Measurements from ENCODE around the gene TNFRSF8.

Gene TNFRSF8

GRCh38 chr1:12015499-12015898, 47.6 kb upstream of the TNFRSF8 start:
- H3K4ac ChIP-seq (ENCODE audit: low read length): no peak overlapping the region
- no peak overlapping the region for H3K4me2 ChIP-seq (ENCODE audit: insufficient read depth, low read length, poor library complexity, severe bottlenecking)
- no peak overlapping the region for H3K18ac ChIP-seq (ENCODE audit: low read length)
- H3K27ac ChIP-seq (replicated peaks; ENCODE audit: low read length): no peak overlapping the region
- no peaks in the 10 kb centered on the region for H3K79me1 ChIP-seq (ENCODE audit: low read depth, low read length)
- 100% methylated on average over 1 of the region's 9 CpGs; no CpG with 5 or more reads in 1 of the 2 donors for WGBS, 2 donors (ENCODE audit: extremely low coverage in 2 of 2, insufficient read length in 2 of 2, insufficient replicate concordance in 1 of 2)
- H3K23ac ChIP-seq (ENCODE audit: low read depth, low read length, poor library complexity): no peak overlapping the region
- H3K9ac ChIP-seq (ENCODE audit: low read depth, low read length, poor library complexity): no peak overlapping the region
- no peak overlapping the region for H2AFZ ChIP-seq (ENCODE audit: low read length)
- H2AK5ac ChIP-seq (ENCODE audit: low read depth, low read length): no peak overlapping the region
- no peak overlapping the region for H2BK5ac ChIP-seq (ENCODE audit: low read length)
- no peak overlapping the region for H2BK12ac ChIP-seq (ENCODE audit: low read length)
- no peak overlapping the region for H3K14ac ChIP-seq (ENCODE audit: low read length)
- H2BK15ac ChIP-seq (ENCODE audit: low read length): no peak overlapping the region
- H4K8ac ChIP-seq (ENCODE audit: low read depth, low read length): no peak overlapping the region
- H2BK120ac ChIP-seq (ENCODE audit: low read depth, low read length): no peak overlapping the region
- peaks cover 0 to 2% of the 10 kb centered on the region in 2 donors for H3K9me3 ChIP-seq (replicated peaks in 1 of 2; ENCODE audit: control insufficient read depth in 2 of 2, insufficient read depth in 1 of 2, low read depth in 1 of 2, low read length in 2 of 2)
- no peak overlapping the region for H4K91ac ChIP-seq (ENCODE audit: low read depth, low read length, poor library complexity)
- peaks cover 2 to 3% of the 10 kb centered on the region in 2 donors for H3K4me1 ChIP-seq (ENCODE audit: control insufficient read depth in 2 of 2, insufficient read depth in 1 of 2, low read depth in 1 of 2, low read length in 2 of 2)
- peaks cover 24 to 31% of the 10 kb centered on the region in 2 donors for H3K36me3 ChIP-seq (replicated peaks in 1 of 2; ENCODE audit: control insufficient read depth in 2 of 2, insufficient read depth in 2 of 2, low read length in 2 of 2)
- no peak overlapping the region for H3K4me3 ChIP-seq (ENCODE audit: low read length in 2 of 2)
- DNase-seq (ENCODE audit: low spot score): no peak
- no peaks in the 10 kb centered on the region for H3K27me3 ChIP-seq (ENCODE audit: control insufficient read depth in 3 of 3, insufficient read depth in 3 of 3, low read depth in 1 of 3, low read length in 3 of 3)

GRCh38 chr1:12016182-12016581, 46.9 kb upstream of the TNFRSF8 start:
- no peak overlapping the region for H2BK12ac ChIP-seq (ENCODE audit: low read length)
- peaks cover 2 to 3% of the 10 kb centered on the region in 2 donors for H3K4me1 ChIP-seq (ENCODE audit: control insufficient read depth in 2 of 2, insufficient read depth in 1 of 2, low read depth in 1 of 2, low read length in 2 of 2)
- no CpG with 5 or more reads among the region's 3 CpGs for WGBS, 2 donors (ENCODE audit: extremely low coverage in 2 of 2, insufficient read length in 2 of 2, insufficient replicate concordance in 1 of 2)
- no peak overlapping the region for H4K8ac ChIP-seq (ENCODE audit: low read depth, low read length)
- H2AK5ac ChIP-seq (ENCODE audit: low read depth, low read length): no peak overlapping the region
- no peak overlapping the region for H2BK5ac ChIP-seq (ENCODE audit: low read length)
- no peak for DNase-seq (ENCODE audit: low spot score)
- no peak overlapping the region for H3K23ac ChIP-seq (ENCODE audit: low read depth, low read length, poor library complexity)
- H3K27ac ChIP-seq (replicated peaks; ENCODE audit: low read length): no peak overlapping the region
- no peak overlapping the region for H2BK120ac ChIP-seq (ENCODE audit: low read depth, low read length)
- H3K18ac ChIP-seq (ENCODE audit: low read length): no peak overlapping the region
- no peaks in the 10 kb centered on the region for H3K9me3 ChIP-seq (replicated peaks in 1 of 2; ENCODE audit: control insufficient read depth in 2 of 2, insufficient read depth in 1 of 2, low read depth in 1 of 2, low read length in 2 of 2)
- H3K79me1 ChIP-seq (ENCODE audit: low read depth, low read length): peaks cover 2% of the 10 kb centered on the region
- no peak overlapping the region for H3K4ac ChIP-seq (ENCODE audit: low read length)
- H4K91ac ChIP-seq (ENCODE audit: low read depth, low read length, poor library complexity): no peak overlapping the region
- no peak overlapping the region for H3K9ac ChIP-seq (ENCODE audit: low read depth, low read length, poor library complexity)
- no peak overlapping the region for H3K14ac ChIP-seq (ENCODE audit: low read length)
- H3K27me3 ChIP-seq (ENCODE audit: control insufficient read depth in 3 of 3, insufficient read depth in 3 of 3, low read depth in 1 of 3, low read length in 3 of 3): no peaks in the 10 kb centered on the region
- H2AFZ ChIP-seq (ENCODE audit: low read length): no peak overlapping the region
- H3K4me2 ChIP-seq (ENCODE audit: insufficient read depth, low read length, poor library complexity, severe bottlenecking): no peak overlapping the region
- no peak overlapping the region for H3K4me3 ChIP-seq (ENCODE audit: low read length in 2 of 2)
- H2BK15ac ChIP-seq (ENCODE audit: low read length): no peak overlapping the region
- H3K36me3 ChIP-seq (replicated peaks in 1 of 2; ENCODE audit: control insufficient read depth in 2 of 2, insufficient read depth in 2 of 2, low read length in 2 of 2): peaks cover 17 to 24% of the 10 kb centered on the region in 2 donors

GRCh38 chr1:12019858-12020509, 43.1 kb upstream of the TNFRSF8 start:
- WGBS, 2 donors (ENCODE audit: extremely low coverage in 2 of 2, insufficient read length in 2 of 2, insufficient replicate concordance in 1 of 2): no CpG with 5 or more reads among the region's 12 CpGs
- H3K4ac ChIP-seq (ENCODE audit: low read length): peak overlapping the region; percentile 17

GRCh38 chr1:12021616-12022015, 41.5 kb upstream of the TNFRSF8 start:
- DNase-seq (ENCODE audit: low spot score): no peak
- Histone ChIP-seq H4K8ac (ENCODE audit: low read depth, low read length) (no peak overlapping the region), H3K18ac (ENCODE audit: low read length) (no peak overlapping the region), H3K4me3 (ENCODE audit: low read length in 2 of 2) (peak overlapping the region in 1 of 2 donors; percentile 8), H2AK5ac (ENCODE audit: low read depth, low read length) (no peak overlapping the region), H2BK120ac (ENCODE audit: low read depth, low read length) (no peak overlapping the region), H3K4ac (ENCODE audit: low read length) (no peak overlapping the region), H3K9me3 (replicated peaks in 1 of 2; ENCODE audit: control insufficient read depth in 2 of 2, insufficient read depth in 1 of 2, low read depth in 1 of 2, low read length in 2 of 2) (peaks cover 0 to 3% of the 10 kb centered on the region in 2 donors), H2BK5ac (ENCODE audit: low read length) (peak overlapping the region; percentile 48), H3K4me1 (ENCODE audit: control insufficient read depth in 2 of 2, insufficient read depth in 1 of 2, low read depth in 1 of 2, low read length in 2 of 2) (peaks cover 2 to 3% of the 10 kb centered on the region in 2 donors), H3K36me3 (replicated peaks in 1 of 2; ENCODE audit: control insufficient read depth in 2 of 2, insufficient read depth in 2 of 2, low read length in 2 of 2) (peaks cover 32 to 48% of the 10 kb centered on the region in 2 donors), H2BK15ac (ENCODE audit: low read length) (no peak overlapping the region), H3K4me2 (ENCODE audit: insufficient read depth, low read length, poor library complexity, severe bottlenecking) (no peak overlapping the region), H3K79me1 (ENCODE audit: low read depth, low read length) (peaks cover 12% of the 10 kb centered on the region), H3K14ac (ENCODE audit: low read length) (no peak overlapping the region), H3K9ac (ENCODE audit: low read depth, low read length, poor library complexity) (no peak overlapping the region), H3K23ac (ENCODE audit: low read depth, low read length, poor library complexity) (peak overlapping the region; percentile 65), H2AFZ (ENCODE audit: low read length) (no peak overlapping the region), H4K91ac (ENCODE audit: low read depth, low read length, poor library complexity) (no peak overlapping the region), H2BK12ac (ENCODE audit: low read length) (peak overlapping the region; percentile 5), H3K27me3 (ENCODE audit: control insufficient read depth in 3 of 3, insufficient read depth in 3 of 3, low read depth in 1 of 3, low read length in 3 of 3) (no peaks in the 10 kb centered on the region), H3K27ac (replicated peaks; ENCODE audit: low read length) (no peak overlapping the region)
- no CpG with 5 or more reads among the region's 9 CpGs for WGBS, 2 donors (ENCODE audit: extremely low coverage in 2 of 2, insufficient read length in 2 of 2, insufficient replicate concordance in 1 of 2)

More at GRCh38 chr1:12019858-12020509, 43.1 kb upstream of the TNFRSF8 start:
- H3K9ac ChIP-seq (ENCODE audit: low read depth, low read length, poor library complexity): peak overlapping the region; percentile 90
- H3K18ac ChIP-seq (ENCODE audit: low read length): peak overlapping the region; percentile 96
- peak overlapping the region; percentile 58 for H3K14ac ChIP-seq (ENCODE audit: low read length)
- no peak overlapping the region for H2BK15ac ChIP-seq (ENCODE audit: low read length)
- H2BK12ac ChIP-seq (ENCODE audit: low read length): no peak overlapping the region
- H3K23ac ChIP-seq (ENCODE audit: low read depth, low read length, poor library complexity): peak overlapping the region; percentile 98
- DNase-seq (ENCODE audit: low spot score): peak; percentile 14
- H2AFZ ChIP-seq (ENCODE audit: low read length): peak overlapping the region; percentile 91
- H2BK5ac ChIP-seq (ENCODE audit: low read length): peak overlapping the region; percentile 97
- peak overlapping the region; percentile 84 for H3K4me2 ChIP-seq (ENCODE audit: insufficient read depth, low read length, poor library complexity, severe bottlenecking)
- no peak overlapping the region for H4K91ac ChIP-seq (ENCODE audit: low read depth, low read length, poor library complexity)
- peak overlapping the region; percentile 86 to 87 for H3K4me3 ChIP-seq (ENCODE audit: low read length in 2 of 2)
- no peak overlapping the region for H2BK120ac ChIP-seq (ENCODE audit: low read depth, low read length)
- H4K8ac ChIP-seq (ENCODE audit: low read depth, low read length): no peak overlapping the region
- H3K79me1 ChIP-seq (ENCODE audit: low read depth, low read length): peaks cover 12% of the 10 kb centered on the region
- H3K9me3 ChIP-seq (replicated peaks in 1 of 2; ENCODE audit: control insufficient read depth in 2 of 2, insufficient read depth in 1 of 2, low read depth in 1 of 2, low read length in 2 of 2): peaks cover 0 to 3% of the 10 kb centered on the region in 2 donors
- H3K36me3 ChIP-seq (replicated peaks in 1 of 2; ENCODE audit: control insufficient read depth in 2 of 2, insufficient read depth in 2 of 2, low read length in 2 of 2): peaks cover 21 to 32% of the 10 kb centered on the region in 2 donors
- no peak overlapping the region for H2AK5ac ChIP-seq (ENCODE audit: low read depth, low read length)
- H3K27ac ChIP-seq (replicated peaks; ENCODE audit: low read length): peak overlapping the region; percentile 93
- no peaks in the 10 kb centered on the region for H3K27me3 ChIP-seq (ENCODE audit: control insufficient read depth in 3 of 3, insufficient read depth in 3 of 3, low read depth in 1 of 3, low read length in 3 of 3)
- H3K4me1 ChIP-seq (ENCODE audit: control insufficient read depth in 2 of 2, insufficient read depth in 1 of 2, low read depth in 1 of 2, low read length in 2 of 2): peaks cover 2 to 3% of the 10 kb centered on the region in 2 donors
